Uterus (tissue), 4 donors: ENCODE data around the gene ACTN2. TPM values are rescaled to one million over a fixed set of nuclear protein-coding genes. Genes with fewer than 3 reads are reported as not detected.

ENCODE experiments used
- DNase-seq, 2 donors: peaks; one replicate each; pipeline ENCODE4 v3.0.0-alpha.2; 2019 to 2020
- H3K27ac ChIP-seq, 2 donors: fragments of 200-600 bp; sonication (generic); 1 replicate in 1 of 2; 2 replicates in 1 of 2; pipeline ENCODE4 v1.5.1; 2016 to 2018
- H3K27me3 ChIP-seq, 2 donors: fragments of 200-600 bp; sonication (generic); one replicate each; pipeline ENCODE4 v1.5.1; 2018 to 2019; ENCODE audit warnings: control low read depth in 1 of 2
- H3K36me3 ChIP-seq, 2 donors: fragments of 200-600 bp; sonication (generic); one replicate each; pipeline ENCODE4 v1.5.1; 2019; ENCODE audit warnings: control low read depth in 1 of 2
- H3K4me1 ChIP-seq, 2 donors: fragments of 200-600 bp; sonication (generic); one replicate each; pipeline ENCODE4 v1.5.1; 2018 to 2019; ENCODE audit warnings: control low read depth in 1 of 2
- H3K4me3 ChIP-seq, 2 donors: fragments of 200-600 bp; sonication (generic); 1 replicate in 1 of 2; 2 replicates in 1 of 2; pipeline ENCODE4 v1.5.1; 2018 to 2019; ENCODE audit warnings: mild to moderate bottlenecking in 1 of 2
- H3K9me3 ChIP-seq, 2 donors: fragments of 200-600 bp; sonication (generic); one replicate each; pipeline ENCODE4 v1.5.1; 2019; ENCODE audit warnings: control low read depth in 1 of 2
- CTCF ChIP-seq, 4 experiments: fragments of 200-600 bp in 2 of 4; fragments of 450-650 bp in 2 of 4; sonication (generic) in 2 of 4; IDR thresholded peaks; one replicate each; pipeline ENCODE4 v1.5.1; 2016 to 2019; ENCODE audit warnings: antibody characterized with exemption in 4 of 4, mild to moderate bottlenecking in 2 of 4, moderate library complexity in 1 of 4
- POLR2A ChIP-seq, 2 donors: fragments of 450-650 bp; IDR thresholded peaks; one replicate each; pipeline ENCODE4 v1.6.1; 2016; ENCODE audit warnings: antibody characterized with exemption in 2 of 2, mild to moderate bottlenecking in 1 of 2, moderate library complexity in 1 of 2
- intact Hi-C: fragments of 100-400 bp; cut with DNase I; formaldehyde crosslinking; loops from one replicate; pipeline ENCODE4 v1.15.1; 2023; ENCODE audit warnings: low total_unique reads
- total RNA-seq, 4 donors: library from RNA; depleted of rRNA in 3 of 4; stranded (reverse); fragments of >200 nt in 3 of 4; gene quantifications; one replicate each; pipeline versions ENCODE4 v1.1.0 to v1.2.4, GENCODE V29; 2014 to 2023
- donor health status: DM: yes; HTN: yes; CAD: no.

The ACTN2 gene
- total RNA-seq, 4 donors from 2014 or later: 0.29 to 28.9 (median 1.1) TPM

GRCh38 chr1:236808564-236809130, 122.3 kb downstream of the ACTN2 start:
- Histone ChIP-seq H3K27ac (no peak overlapping the region), H3K9me3 (no peaks in the 10 kb centered on the region), H3K4me1 (no peaks in the 10 kb centered on the region), H3K36me3 (no peaks in the 10 kb centered on the region), H3K4me3 (no peak overlapping the region), H3K27me3 (no peaks in the 10 kb centered on the region)
- TF ChIP-seq POLR2A (IDR thresholded peaks at IDR 0.05): no peak
- DNase-seq: no peak
- intact Hi-C loops: no loop called here

- DNase-seq: no peak
- no peaks in the 10 kb centered on the region for H3K36me3 ChIP-seq
- no peaks in the 10 kb centered on the region for H3K4me1 ChIP-seq
- H3K27me3 ChIP-seq: no peaks in the 10 kb centered on the region
- TF ChIP-seq CTCF (IDR thresholded peaks at IDR 0.05) (no peak), POLR2A (IDR thresholded peaks at IDR 0.05) (no peak)
- no peak overlapping the region for H3K4me3 ChIP-seq
- H3K27ac ChIP-seq: no peak overlapping the region
- intact Hi-C loops: no loop called here
- no peaks in the 10 kb centered on the region for H3K9me3 ChIP-seq
These were observed 122.8 kb downstream of the ACTN2 start for GRCh38 chr1:236809148-236809547.

- Histone ChIP-seq H3K27me3 (no peaks in the 10 kb centered on the region), H3K4me1 (no peaks in the 10 kb centered on the region), H3K9me3 (no peaks in the 10 kb centered on the region), H3K27ac (no peak overlapping the region), H3K36me3 (no peaks in the 10 kb centered on the region), H3K4me3 (no peak overlapping the region)
- intact Hi-C loops: no loop called here
- TF ChIP-seq CTCF (IDR thresholded peaks at IDR 0.05): no peak
- TF ChIP-seq POLR2A (IDR thresholded peaks at IDR 0.05): no peak
- DNase-seq: no peak
These were observed 123.7 kb downstream of the ACTN2 start for GRCh38 chr1:236810018-236810417.

GRCh38 chr1:236812334-236813030, 126.2 kb downstream of the ACTN2 start:
- Histone ChIP-seq H3K4me1 (no peaks in the 10 kb centered on the region), H3K4me3 (no peak overlapping the region), H3K36me3 (peaks cover 0 to under 1% of the 10 kb centered on the region in 2 donors), H3K9me3 (no peaks in the 10 kb centered on the region), H3K27me3 (no peaks in the 10 kb centered on the region), H3K27ac (no peak overlapping the region)
- no peak for TF ChIP-seq CTCF (IDR thresholded peaks at IDR 0.05)
- intact Hi-C loops: no loop called here
- DNase-seq: no peak

Other genes with a start within 250 kb of the ACTN2 start
- gene LGALS8, start 162.5 kb upstream of the ACTN2 start, total RNA-seq: 100 to 1,000 TPM in 1 of 4 donors, 10 to 100 TPM in 3; 45.7 to 112 (median 61.5) TPM
- gene HEATR1, start 82.0 kb upstream of the ACTN2 start, total RNA-seq: 10 to 100 TPM; 11.5 to 58.8 (median 27.1) TPM
- 10 to 100 TPM; 19.0 to 78.1 (median 47.5) TPM for gene MTR, start 108.8 kb downstream of the ACTN2 start, total RNA-seq